HG02763 (cell line): ENCODE results near the gene TEX14.
"Not testable (repeated sequence)": the region's sequence is repeated elsewhere in the genome, so short reads cannot be mapped to it uniquely, and the experiment has no call there.

Source experiments
- ATAC-seq: cut with Tn5 transposase; IDR thresholded peaks from one replicate; pipeline ENCODE4 v1.9.1; 2021; ENCODE audit warnings: mild to moderate bottlenecking, moderate library complexity; ENCODE audit not compliant: unreplicated experiment

The TEX14 gene

DNA sequence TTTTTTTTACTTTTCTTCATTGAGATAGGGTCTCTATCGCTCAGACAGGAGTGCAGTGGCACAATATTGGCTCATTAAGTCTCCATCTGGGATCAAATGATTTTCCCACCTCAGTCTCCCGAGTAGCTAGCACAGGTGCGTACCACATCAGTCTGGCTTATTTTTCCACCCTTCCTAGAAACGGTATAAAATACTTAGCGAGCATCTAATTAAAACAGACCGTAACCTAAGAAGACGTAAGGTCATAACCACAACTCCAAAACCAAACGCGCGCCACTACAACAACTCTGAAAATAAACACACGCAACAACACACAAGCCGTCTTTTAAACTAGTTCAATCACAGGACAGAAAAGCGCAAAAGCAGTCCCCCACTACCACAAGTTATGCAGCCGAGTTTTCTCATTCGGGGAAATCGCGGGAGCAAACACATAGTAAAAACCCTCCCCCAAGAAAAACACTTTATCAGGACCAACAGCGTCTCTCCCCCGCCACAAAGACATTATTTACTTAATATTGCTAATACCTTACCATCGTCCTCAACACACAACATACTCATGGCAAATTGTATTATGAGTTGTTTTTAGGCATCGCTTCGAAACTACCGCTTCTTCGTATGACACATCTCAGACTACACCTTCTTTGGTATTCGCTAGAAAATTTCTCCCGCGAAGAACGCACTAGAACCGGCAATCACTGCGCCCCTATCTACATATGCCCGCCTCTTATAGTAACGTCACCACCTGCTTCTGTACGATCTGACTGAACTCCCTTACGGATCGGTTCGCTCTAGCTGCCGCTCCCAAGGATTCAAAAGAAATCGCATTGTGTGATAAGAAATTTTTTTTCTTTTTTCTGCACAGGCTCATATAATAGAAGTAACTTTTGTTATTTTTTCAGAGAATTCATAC lies 32.8 kb downstream of the TEX14 start:
- ATAC-seq = peak; percentile 68

DNA sequence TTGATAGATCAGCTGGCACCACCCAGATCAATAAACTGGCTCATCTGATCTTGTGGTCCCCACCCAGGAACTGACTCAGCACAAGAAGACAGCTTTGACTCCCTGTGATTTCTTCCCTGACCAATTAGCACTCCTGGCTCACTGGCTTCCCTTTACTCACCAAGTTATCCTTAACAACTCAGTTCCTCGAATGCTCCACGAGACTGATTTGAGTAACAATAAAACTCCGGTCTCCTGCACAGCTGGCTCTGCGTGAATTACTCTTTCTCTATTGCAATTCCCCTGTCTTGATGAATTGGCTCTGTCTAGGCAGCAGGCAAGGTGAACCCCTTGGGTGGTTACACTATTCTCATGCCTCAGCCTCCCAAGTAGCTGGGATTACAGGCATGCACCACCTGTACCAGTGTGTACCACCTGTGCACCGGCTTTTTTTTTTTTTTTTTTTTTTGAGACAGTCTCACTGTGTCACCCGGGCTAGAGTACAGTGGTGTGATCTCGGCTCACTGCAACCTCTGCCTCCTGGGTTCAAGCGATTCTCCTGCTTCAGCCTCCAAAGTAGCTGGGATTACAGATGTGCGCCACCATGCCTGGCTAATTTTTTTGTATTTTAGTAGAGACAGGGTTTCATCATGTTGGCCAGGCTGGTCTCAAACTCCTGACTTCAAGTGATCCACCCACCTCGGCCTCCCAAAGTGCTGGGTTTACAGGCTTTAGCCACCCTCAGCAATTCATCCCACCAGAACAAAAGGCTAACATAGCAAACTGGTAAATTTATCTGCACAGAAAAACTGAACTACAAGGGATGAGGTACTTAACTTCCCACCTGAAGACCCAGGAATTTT lies 33.7 kb downstream of the TEX14 start:
- not testable (repeated sequence) for ATAC-seq

DNA sequence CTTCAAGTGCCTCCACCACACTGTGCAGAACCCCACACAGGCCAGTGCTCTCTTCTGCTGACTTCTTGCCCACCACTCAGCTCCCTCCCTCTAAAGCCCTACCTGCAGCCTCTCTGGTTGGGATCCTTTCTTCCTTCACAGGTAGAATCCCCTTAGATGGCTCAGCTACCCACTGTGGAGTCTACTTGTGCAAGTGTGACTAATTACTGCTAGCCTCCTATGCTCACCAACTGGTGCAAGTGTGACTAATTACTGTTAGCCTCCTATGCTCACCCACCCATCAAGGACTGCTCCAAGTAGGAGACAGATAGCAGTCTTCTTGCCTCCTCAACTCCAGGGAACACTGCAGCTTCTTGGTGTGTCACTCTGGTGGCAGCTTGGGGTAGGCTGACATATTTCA lies 43.6 kb downstream of the TEX14 start:
- ATAC-seq = no peak

DNA sequence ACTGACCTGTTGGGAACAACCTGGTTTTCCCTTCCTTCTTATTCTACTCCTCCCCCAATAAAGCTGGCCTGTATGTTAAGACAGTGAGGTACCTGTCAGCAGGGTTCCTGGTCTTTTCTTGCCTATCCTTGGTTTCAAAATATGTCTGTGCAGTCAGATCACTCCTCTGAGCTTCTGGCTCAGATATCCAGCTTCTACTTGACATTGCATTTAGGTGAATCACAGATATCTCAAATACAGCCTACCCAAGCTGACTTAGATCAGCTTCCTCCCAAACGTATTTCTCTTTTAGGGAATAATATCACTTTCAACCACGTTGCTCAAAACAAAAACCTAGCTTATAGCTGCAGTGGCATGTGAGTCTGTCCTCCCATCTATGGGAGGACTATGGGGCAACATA lies 48.7 kb downstream of the TEX14 start:
- no peak for ATAC-seq

DNA sequence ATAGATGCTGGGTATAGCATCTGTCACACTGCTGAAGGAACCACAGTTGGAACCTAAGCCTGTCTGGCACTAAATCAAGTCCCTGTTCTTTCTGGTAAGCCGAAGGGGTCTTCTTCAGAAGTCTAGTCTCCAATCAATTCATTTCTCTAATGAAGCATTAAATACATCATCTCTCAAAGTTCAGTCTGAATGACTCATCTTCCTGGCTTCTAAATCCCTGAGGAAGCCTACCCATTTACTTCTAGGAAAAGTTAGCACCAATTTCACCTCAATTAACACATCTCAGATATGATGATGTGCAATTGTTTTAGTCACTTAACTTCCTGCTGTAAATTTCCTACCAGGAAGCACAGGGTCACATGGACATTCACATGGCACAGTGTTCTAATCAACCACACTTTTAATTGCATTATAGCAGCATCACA lies 49.9 kb downstream of the TEX14 start:
- no peak for ATAC-seq

DNA sequence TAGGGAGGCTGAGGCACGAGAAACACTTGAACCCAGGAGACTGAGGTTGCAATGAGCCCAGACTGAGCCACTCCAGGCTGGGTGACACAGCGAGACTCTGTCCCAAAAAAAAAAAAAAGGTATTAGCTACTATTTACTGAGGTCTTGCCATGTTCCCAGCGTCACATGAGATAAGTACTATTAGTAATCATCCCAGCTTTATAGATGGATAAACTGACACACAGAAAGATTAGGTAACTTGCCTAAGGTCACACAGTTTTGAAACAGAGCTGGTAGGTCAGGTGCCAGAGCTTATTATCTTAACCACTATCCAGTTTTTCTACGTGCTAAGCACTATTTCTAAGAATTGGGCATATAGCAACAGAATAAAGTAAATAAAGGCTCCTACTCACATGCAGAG lies 51.6 kb downstream of the TEX14 start:
- no peak for ATAC-seq

DNA sequence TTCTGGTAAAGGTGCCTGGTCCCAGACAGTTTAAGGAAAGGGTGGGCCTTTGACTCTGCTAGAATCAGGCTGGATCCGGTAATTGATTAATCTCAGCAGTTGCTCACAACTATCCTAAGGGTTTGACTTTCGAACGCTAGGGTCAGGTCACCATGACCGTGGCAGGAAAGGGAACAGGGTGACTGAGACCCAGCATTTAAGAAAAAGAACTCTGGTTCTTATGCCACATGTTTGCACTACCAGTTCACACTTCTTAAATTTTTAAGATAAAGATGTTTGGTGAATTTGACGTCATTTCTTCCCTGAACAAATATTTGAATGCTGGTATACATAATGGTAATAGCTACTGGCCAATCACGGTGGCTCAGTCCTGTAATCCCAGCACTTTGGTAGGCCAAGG lies 52.2 kb downstream of the TEX14 start:
- ATAC-seq = no peak

DNA sequence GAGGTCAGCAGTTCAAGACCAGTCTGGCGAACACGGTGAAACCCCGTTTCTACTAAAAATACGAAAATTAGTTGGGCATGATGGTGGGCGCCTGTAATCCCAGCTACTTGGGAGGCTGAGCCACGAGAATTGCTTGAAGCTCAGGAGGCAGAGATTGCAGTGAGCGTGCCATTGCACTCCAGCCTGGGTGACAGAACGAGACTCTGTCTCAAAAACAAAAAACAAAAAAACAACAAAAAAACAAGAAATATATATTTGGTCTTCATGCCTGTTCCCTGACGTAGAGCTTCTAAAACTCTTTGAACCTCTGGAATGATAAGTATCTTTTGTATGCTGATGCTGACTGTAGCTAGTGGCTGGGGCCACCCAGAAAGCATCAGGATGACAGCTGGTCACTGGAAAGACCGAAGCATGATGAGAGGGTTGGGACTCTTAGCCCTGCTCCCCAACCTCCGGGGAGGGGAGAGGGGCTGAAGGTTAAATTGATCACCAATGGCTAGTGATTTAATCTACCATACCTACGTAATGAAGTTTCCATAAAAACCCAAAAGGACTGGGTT lies 54.8 kb downstream of the TEX14 start:
- ATAC-seq = no peak

DNA sequence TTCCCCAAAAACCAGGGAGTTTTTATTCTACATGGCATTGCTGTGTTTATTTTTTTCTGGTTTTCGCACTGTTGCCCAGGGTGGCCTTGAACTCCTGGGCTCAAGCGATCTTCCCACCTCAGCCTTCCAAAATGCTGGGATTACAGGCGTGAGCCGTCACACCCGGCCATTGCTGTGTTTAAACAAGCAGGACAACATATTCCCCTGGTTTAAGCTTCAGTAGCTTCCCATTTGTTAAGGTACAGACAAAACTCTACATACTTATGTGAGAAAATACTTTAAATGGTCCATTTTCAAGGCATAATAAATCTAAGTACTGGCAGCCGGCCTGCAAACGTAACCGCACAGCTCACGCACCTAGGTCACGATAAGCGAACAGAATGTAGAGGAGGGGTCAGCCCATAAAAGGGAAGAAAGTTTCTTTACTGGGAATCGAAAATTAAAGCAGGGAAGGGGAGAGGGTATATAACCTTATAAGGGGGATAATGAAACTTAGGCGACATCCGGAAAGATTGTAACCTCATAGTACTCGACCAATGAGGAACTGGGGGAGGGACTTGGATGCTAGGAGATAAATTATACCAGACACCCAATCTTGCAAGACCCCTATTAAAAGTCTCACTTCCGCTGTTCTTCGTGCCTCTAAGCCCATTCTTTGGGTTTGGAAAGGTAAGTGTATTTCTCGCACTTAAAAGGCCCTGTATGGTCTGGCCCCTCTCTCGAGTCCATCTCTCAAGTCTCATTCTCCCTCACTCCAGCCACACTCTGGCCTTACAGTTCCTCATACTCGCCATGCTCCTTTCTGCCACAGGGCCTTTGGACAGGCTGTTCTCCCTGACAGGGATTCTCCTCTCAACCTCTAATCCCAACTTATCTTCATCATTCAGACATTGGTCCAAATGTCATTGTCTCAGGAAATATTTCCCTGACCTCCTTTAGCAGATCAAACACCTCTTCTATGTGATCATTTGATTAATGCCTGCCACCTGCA lies 59.2 kb downstream of the TEX14 start:
- ATAC-seq = no peak

DNA sequence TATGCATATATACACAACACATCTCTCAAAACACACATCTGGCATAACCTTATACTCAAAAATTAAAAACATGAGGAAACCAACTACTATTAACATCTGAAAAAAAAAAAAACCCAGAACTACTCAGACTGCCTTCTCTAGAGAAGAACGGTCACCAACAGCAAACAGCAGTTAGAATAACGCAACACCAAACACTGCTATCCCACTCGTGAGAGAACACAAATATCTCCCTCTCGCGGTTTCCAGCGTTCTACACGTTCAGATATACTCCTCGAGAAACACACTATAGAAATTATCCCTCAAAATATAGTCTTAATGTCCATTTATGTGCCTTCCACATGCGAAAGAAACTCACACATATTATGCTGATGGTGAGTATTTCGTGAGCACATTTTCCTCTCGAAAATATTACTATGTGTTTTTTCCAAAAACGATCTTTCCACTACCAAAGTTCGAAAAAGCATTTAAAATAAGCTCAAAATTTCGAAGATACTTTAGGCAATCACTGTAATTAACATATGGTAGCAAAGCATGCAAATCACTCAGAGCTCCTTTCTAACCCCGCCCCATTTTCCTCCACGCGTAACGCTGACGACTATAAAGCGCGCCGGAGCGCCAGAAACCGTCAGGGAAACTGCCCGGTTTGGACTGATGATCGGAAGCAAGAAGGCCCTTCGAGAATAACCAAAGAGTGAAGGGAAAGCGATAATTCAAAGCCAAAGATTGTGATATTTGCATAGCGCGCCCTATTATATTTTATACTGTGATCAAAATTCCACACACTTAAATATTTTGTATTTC lies 60.1 kb downstream of the TEX14 start:
- ATAC-seq = peak; percentile 70

DNA sequence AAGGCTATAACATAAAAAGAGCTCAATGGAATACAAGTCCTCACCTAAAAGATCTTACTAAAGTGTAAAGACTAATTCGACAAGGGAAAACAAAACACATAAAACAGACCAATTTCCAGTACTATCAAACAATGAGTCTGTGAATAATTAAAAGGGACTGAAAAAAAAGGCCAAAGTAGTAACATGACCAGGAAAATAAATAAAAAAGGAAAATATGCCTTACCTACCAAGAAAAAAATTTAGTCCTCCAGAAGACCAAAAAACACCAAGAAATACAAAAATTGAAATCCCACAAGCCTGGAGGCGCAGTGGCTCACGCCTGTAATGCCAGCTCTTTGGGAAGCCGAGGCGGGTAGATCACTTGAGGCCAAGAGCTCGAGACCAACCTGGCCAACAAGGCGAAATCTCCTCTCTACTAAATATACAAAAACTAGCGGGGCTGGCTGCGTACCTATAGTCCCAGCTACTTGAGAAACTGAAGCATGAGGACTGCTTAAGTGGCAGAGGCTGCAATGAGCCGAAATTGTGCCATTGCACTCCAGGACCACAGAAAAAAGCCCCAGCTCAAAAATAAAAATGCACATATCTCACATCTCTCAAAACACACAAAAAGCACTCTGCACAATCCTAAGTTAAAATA lies 60.8 kb downstream of the TEX14 start:
- peak; percentile 41 for ATAC-seq

DNA sequence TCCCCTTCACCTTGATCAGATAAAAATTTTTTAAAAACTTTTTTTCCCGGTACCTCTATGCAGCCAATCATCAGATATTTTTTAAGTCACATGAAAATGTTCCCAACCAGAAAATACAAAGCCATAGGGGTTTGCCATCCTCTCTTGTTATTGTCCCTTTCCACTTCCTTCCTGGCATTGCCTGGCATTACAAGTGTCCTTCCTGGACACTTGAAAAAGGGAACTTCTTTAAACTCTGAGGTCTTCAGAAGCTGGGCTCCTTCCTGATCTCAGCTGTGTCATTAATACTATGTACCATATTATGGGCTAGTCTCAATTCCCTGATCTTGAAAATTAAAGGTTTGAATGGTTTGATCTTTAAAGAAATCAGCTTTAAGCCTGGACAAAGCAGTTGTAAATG lies 64.9 kb downstream of the TEX14 start:
- no peak for ATAC-seq

DNA sequence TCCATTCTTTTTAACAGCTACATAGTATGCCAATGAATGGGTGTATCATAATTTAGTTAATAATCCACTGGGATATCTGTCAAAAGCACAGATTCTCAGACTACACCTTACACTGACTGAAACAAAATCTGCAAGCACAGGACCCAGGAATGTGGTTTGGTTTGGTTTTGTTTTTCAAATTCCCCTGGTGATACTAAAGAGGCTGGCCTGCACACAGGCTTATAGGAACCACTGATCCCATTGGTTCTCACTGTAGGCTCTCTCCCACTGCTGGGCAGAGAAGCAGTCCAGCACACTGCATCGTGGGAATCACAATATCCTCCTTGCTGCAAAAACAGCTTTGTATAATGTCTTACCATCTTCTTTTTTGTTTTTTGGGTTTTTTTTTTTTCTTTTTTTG lies 67.1 kb downstream of the TEX14 start:
- ATAC-seq = no peak

DNA sequence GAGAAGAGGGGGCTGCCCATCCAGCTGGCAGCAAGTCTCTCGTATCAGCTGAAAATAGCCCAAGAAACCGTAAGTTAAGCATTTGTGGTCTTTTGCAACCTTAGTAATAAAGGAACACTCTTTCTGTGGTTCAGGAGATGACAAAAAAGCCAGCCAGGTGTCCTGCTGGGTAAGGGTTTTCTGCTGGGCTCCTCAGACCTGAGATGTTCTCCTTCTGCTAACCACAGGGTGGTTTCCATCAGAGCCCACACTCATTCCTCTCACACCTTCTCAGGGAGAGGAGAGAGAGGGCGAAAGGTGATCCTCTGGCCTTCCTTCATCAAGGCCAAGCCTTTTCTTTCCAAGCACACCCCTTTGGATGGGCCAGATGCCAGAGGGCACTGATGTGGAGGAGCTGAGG lies 70.7 kb downstream of the TEX14 start:
- ATAC-seq = peak; percentile 69

DNA sequence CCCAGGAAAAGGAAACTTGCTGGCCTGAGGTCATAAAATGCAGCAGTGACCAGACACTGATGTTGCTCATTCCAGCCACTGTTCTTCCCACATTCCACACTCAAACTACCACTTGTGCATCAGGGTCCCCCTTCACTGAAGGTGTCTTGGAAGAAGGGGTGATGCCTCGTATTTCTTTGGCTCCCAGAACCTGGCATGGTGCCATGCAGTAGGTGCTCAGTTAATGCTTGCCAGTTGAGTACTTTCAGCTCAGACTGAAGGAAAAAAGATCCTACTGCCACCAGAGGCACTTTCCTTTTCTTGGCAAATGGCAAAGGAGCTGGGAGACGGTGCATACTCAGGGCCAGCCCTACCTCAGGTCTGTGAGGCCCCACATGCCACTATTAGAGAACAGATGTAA lies 73.5 kb downstream of the TEX14 start:
- ATAC-seq = no peak

DNA sequence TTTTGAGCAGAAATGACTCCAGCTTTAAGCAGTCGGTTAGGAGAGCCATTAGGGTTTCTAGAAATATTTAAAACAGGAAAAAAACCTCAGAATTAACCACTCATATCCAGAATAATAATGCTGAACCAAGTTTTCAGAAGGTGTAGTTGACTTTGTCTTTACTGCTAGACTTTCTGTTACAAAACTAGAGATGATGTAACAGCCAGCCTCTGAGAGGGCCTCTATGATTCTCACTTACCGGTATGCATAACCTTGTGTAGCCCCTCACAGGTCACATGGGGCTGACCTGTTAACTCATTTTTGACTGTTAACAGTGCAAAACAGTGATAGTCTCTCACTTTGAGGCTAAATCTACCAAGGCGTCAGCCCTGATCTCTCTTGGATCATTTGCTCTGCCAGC lies 74.3 kb downstream of the TEX14 start:
- no peak for ATAC-seq

DNA sequence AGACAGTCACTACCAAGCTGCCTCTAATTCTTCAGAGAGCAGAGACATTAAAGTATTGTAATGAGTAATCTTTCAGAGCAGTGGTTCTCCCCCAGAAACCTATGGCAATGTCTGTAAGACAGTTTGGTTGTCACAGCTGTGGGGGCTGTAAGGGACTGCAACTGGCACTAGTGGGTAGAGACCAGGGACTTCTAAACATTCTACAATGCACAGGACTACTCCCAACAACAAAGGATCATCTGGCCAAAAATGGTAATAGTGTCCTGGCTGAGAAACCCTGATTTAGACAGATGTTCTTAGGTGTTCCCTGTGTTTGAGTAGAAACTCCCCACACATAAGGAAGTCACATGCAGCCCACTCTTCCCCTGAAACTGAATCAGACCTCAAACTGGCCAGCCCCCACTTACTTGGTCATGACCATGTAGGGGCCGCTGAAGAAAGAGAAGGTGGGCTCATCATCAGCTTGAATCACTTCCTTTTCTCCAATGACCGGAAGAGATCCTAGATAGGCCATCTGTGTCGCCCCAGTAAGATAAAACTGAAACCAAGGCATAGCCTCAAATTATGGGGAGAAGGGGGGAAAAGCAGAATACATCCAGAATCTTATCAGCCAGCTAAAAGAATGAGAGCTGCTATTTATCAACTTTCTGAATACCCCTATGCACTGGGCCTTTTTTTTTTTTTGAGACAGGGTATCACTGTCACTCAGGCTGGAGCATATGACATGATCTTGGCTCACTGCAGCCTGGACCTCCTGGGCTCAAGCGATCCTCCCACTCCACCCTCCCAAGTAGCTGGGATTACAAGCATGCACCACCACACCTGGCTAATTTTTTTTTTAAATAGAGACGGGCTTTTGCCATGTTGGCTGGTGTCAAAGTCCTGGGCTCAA lies 75.8 kb downstream of the TEX14 start:
- ATAC-seq = peak; percentile 41

DNA sequence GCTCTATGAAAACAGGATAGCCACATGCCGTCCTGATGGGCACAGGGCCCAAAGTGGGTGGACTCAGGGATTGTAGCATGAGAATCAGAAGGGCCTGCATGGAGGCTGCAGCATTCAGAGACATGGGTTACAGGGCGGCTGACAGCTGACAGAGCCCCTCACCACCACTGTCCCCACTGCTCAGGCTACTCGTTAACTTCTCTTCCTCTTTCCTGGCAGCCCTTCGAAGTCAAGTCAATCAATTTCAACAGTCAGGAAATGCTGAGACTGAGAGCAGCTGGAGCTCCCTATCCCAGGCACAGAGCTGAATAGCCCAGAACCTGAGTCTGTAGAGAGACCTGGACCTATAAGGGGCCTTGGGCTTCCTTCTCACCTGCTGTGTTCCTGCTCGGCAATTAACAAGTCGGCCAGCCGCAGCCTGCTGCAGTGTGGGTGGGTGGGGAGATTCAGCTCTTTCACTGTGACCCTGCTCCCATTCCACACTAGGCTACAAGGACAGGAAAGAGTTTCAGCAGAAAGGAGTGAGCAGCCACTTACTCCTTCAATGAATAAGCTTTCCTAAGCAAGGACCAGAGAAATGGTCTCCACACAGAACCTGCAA lies 76.9 kb downstream of the TEX14 start:
- peak; percentile 2 for ATAC-seq
